GM13976 (cell line): ENCODE results near the gene GAR1.

ENCODE experiments used
- DNase-seq: peaks from one replicate; pipeline ENCODE4 v3.0.0; 2012; ENCODE audit warnings: low spot score
- CTCF ChIP-seq: IDR thresholded peaks from 2 replicates; pipeline ENCODE4 v1.5.1; 2012; ENCODE audit warnings: borderline replicate concordance, mild to moderate bottlenecking; ENCODE audit not compliant: insufficient read depth; ENCODE audit errors: extremely low read depth, missing control alignments, control extremely low read depth
- in situ Hi-C: fragments of 300-500 bp; cut with MboI; formaldehyde crosslinking; loops from one replicate; pipeline ENCODE4 v1.12.0; 2022; ENCODE audit warnings: low sequenced_read_pairs, mixed read lengths, inconsistent platforms; ENCODE audit not compliant: unreplicated experiment

GAR1 gene

GRCh38 chr4:109873791-109874514 lies 58.4 kb downstream of the GAR1 start:
- DNase-seq, result no peak
- in situ Hi-C loops, result no loop called here
- no peak for TF ChIP-seq CTCF
